BLaER1 (cell line): ENCODE results near the gene TBL2.
"Not testable (repeated sequence)": the region's sequence is repeated elsewhere in the genome, so short reads cannot be mapped to it uniquely, and the experiment has no call there.

Experiments used
- H3K27ac ChIP-seq: shearing (Covaris generic); formaldehyde crosslinking; 2 replicates; pipeline ENCODE4 v1.8.1; 2022
- H3K27me3 ChIP-seq: shearing (Covaris generic); formaldehyde crosslinking; 2 replicates; pipeline ENCODE4 v1.8.1; 2022
- H3K36me3 ChIP-seq: shearing (Covaris generic); formaldehyde crosslinking; 2 replicates; pipeline ENCODE4 v1.8.1; 2022
- H3K4me1 ChIP-seq: shearing (Covaris generic); formaldehyde crosslinking; 2 replicates; pipeline ENCODE4 v1.8.1; 2022
- H3K4me2 ChIP-seq: shearing (Covaris generic); formaldehyde crosslinking; 2 replicates; pipeline ENCODE4 v1.8.1; 2022
- H3K4me3 ChIP-seq: shearing (Covaris generic); formaldehyde crosslinking; 2 replicates; pipeline ENCODE4 v1.8.1; 2022
- H3K9ac ChIP-seq: shearing (Covaris generic); formaldehyde crosslinking; 2 replicates; pipeline ENCODE4 v1.8.1; 2022
- H3K9me3 ChIP-seq: shearing (Covaris generic); formaldehyde crosslinking; 2 replicates; pipeline ENCODE4 v1.8.1; 2022
- H4K20me1 ChIP-seq: shearing (Covaris generic); formaldehyde crosslinking; 2 replicates; pipeline ENCODE4 v1.8.1; 2022
- Cebpa-rat ChIP-seq: shearing (Covaris generic); IDR thresholded peaks from 2 replicates; pipeline ENCODE4 v1.8.1; 2022

The TBL2 gene

GRCh38 chr7:73618538-73618937 lies 40.2 kb upstream of the TBL2 start:
- no peak overlapping the region for H3K27ac ChIP-seq
- peaks cover 4% of the 10 kb centered on the region; the same call in 1 of the 2 replicates for H4K20me1 ChIP-seq
- H3K36me3 ChIP-seq, result no peaks in the 10 kb centered on the region
- no peaks in the 10 kb centered on the region for H3K9me3 ChIP-seq
- H3K4me2 ChIP-seq, result no peak overlapping the region
- H3K9ac ChIP-seq, result no peak overlapping the region
- no peak overlapping the region for H3K4me3 ChIP-seq
- peaks cover 35% of the 10 kb centered on the region for H3K27me3 ChIP-seq
- H3K4me1 ChIP-seq, result peaks cover 17% of the 10 kb centered on the region
- no peak for TF ChIP-seq Cebpa-rat

- H4K20me1 ChIP-seq, H3K9me3 ChIP-seq: not testable (repeated sequence)
- H3K27me3 ChIP-seq, result peaks cover 32% of the 10 kb centered on the region
Observed at GRCh38 chr7:73617520-73617919, 39.1 kb upstream of the TBL2 start.

DNA sequence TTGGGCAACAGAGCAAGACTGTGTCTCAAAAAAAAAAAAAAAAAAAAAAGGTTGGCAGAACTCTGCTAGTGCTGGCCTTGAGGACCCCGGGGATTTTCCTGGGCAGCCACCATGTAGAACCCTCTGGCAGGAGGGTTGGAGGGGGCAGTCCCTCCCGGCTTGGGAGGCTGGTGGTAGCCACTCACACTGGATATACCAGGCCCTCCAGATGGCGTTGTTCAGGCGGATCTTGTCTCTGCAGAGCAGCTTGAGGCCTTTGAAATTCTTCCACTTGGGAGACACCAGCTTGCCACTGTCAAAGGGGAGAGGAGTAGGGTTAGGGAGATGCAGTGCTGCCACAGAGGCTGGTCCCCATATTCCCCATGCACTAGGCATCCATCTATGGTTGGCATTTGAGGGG lies 37.5 kb upstream of the TBL2 start:
- peaks cover 20% of the 10 kb centered on the region; the same call in 1 of the 2 replicates for H3K27me3 ChIP-seq

More at GRCh38 chr7:73617520-73617919, 39.1 kb upstream of the TBL2 start:
- H3K9ac ChIP-seq, H3K27ac ChIP-seq, H3K4me2 ChIP-seq, H3K4me1 ChIP-seq, H3K4me3 ChIP-seq, H3K36me3 ChIP-seq: not testable (repeated sequence)

GRCh38 chr7:73614937-73615336 lies 36.6 kb upstream of the TBL2 start:
- H3K36me3 ChIP-seq, H3K4me2 ChIP-seq, H3K9me3 ChIP-seq, H3K9ac ChIP-seq, H4K20me1 ChIP-seq, H3K4me3 ChIP-seq, H3K27ac ChIP-seq, H3K4me1 ChIP-seq: not testable (repeated sequence)
- H3K27me3 ChIP-seq, result peaks cover 16% of the 10 kb centered on the region; the same call in 1 of the 2 replicates

More for the DNA sequence above, 37.5 kb upstream of the TBL2 start:
- H3K9ac ChIP-seq, result no peak overlapping the region
- H3K4me1 ChIP-seq, result peaks cover 8% of the 10 kb centered on the region
- H3K36me3 ChIP-seq, result no peaks in the 10 kb centered on the region
- H3K9me3 ChIP-seq, result no peaks in the 10 kb centered on the region
- H3K27ac ChIP-seq, result no peak overlapping the region
- H3K4me2 ChIP-seq, result no peak overlapping the region; the same call in 1 of the 2 replicates
- no peak for TF ChIP-seq Cebpa-rat
- H4K20me1 ChIP-seq, result no peaks in the 10 kb centered on the region
- H3K4me3 ChIP-seq, result no peak overlapping the region

GRCh38 chr7:73613954-73614735 lies 35.8 kb upstream of the TBL2 start:
- Histone ChIP-seq H3K9me3 (no peaks in the 10 kb centered on the region), H3K9ac (no peak overlapping the region), H3K4me1 (peaks cover 8% of the 10 kb centered on the region), H4K20me1 (no peaks in the 10 kb centered on the region), H3K4me3 (no peak overlapping the region), H3K27me3 (peaks cover 16% of the 10 kb centered on the region; the same call in 1 of the 2 replicates), H3K36me3 (no peaks in the 10 kb centered on the region), H3K4me2 (no peak overlapping the region), H3K27ac (no peak overlapping the region)
- TF ChIP-seq Cebpa-rat, result no peak

DNA sequence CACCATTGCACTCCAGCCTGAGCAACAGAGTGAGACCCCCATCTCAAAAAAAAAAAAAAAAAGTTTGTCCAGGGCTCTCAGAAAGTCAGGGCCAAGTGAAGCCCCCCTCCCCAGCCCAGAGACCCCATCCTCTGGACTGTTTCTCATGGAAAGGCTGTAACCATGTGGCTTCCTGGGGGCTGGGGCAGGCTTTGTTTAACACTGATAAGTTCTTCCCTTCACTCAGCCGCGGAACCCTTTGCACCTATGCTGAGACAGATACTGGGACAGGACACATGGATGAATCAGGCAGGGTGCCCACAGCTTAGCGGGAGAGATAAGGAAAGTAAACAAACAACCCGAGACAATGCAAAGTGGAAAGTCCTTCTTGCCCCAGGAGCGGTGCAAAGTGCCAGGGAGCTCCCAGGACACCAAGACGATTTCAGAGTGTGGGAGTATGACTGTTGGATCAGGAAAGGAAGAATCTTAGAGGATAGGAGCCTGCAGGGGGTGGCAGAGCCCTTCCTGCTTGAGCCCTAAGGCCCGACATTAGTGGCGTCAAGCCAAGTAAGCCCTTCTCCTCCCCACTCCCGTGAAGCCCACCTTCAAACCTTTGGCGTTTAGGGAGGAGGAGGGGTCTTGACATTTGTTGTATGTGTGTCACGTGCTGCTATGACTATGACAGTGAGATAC lies 34.4 kb upstream of the TBL2 start:
- H3K27me3 ChIP-seq, result peaks cover 16% of the 10 kb centered on the region; the same call in 1 of the 2 replicates
- H3K4me1 ChIP-seq, result peaks cover 8% of the 10 kb centered on the region
- H4K20me1 ChIP-seq, result no peaks in the 10 kb centered on the region
- H3K36me3 ChIP-seq, result no peaks in the 10 kb centered on the region
- H3K4me3 ChIP-seq, result no peak overlapping the region
- no peak overlapping the region for H3K9ac ChIP-seq
- no peak for TF ChIP-seq Cebpa-rat
- no peak overlapping the region for H3K4me2 ChIP-seq
- H3K9me3 ChIP-seq, result no peaks in the 10 kb centered on the region
- H3K27ac ChIP-seq, result no peak overlapping the region

- Histone ChIP-seq H3K27me3 (peaks cover 16% of the 10 kb centered on the region; the same call in 1 of the 2 replicates), H3K4me3 (no peak overlapping the region), H3K27ac (no peak overlapping the region), H3K36me3 (no peaks in the 10 kb centered on the region), H3K4me1 (peaks cover 10% of the 10 kb centered on the region), H4K20me1 (no peaks in the 10 kb centered on the region), H3K9me3 (no peaks in the 10 kb centered on the region), H3K4me2 (no peak overlapping the region), H3K9ac (no peak overlapping the region)
- no peak for TF ChIP-seq Cebpa-rat
Observed at GRCh38 chr7:73611017-73611555, 32.7 kb upstream of the TBL2 start.

GRCh38 chr7:73610105-73610504 lies 31.7 kb upstream of the TBL2 start:
- Histone ChIP-seq H3K27me3 (peaks cover 20% of the 10 kb centered on the region; the same call in 1 of the 2 replicates), H3K27ac (no peak overlapping the region), H4K20me1 (no peaks in the 10 kb centered on the region), H3K4me2 (no peak overlapping the region), H3K4me1 (peaks cover 5% of the 10 kb centered on the region), H3K9me3 (no peaks in the 10 kb centered on the region), H3K9ac (no peak overlapping the region), H3K36me3 (no peaks in the 10 kb centered on the region), H3K4me3 (no peak overlapping the region)
- TF ChIP-seq Cebpa-rat, result no peak

- H3K9me3 ChIP-seq, H3K4me1 ChIP-seq, H3K27me3 ChIP-seq, H3K4me3 ChIP-seq, H3K9ac ChIP-seq, H3K36me3 ChIP-seq, H4K20me1 ChIP-seq, H3K4me2 ChIP-seq, H3K27ac ChIP-seq: not testable (repeated sequence)
Observed at GRCh38 chr7:73607692-73607983, 29.3 kb upstream of the TBL2 start.
